Thyroid gland (tissue), 4 donors: ENCODE data around the gene FAM193A.

Experiments used
- POLR2A ChIP-seq, 2 donors: fragments of 450-650 bp; IDR thresholded peaks; one replicate each; pipeline ENCODE4 v1.6.1; 2017; ENCODE audit warnings: antibody characterized with exemption in 2 of 2, mild to moderate bottlenecking in 2 of 2, moderate library complexity in 1 of 2
- TF ChIP-seq, protein P1 (sequence below), 6 experiments: fragments of 200-600 bp in 3 of 6; fragments of 450-650 bp in 3 of 6; sonication (generic) in 3 of 6; IDR thresholded peaks; one replicate each; pipeline ENCODE4 v1.5.1; 2016 to 2019; ENCODE audit warnings: antibody characterized with exemption in 6 of 6, mild to moderate bottlenecking in 2 of 6, inconsistent platforms in 1 of 6, moderate library complexity in 1 of 6

DNA sequence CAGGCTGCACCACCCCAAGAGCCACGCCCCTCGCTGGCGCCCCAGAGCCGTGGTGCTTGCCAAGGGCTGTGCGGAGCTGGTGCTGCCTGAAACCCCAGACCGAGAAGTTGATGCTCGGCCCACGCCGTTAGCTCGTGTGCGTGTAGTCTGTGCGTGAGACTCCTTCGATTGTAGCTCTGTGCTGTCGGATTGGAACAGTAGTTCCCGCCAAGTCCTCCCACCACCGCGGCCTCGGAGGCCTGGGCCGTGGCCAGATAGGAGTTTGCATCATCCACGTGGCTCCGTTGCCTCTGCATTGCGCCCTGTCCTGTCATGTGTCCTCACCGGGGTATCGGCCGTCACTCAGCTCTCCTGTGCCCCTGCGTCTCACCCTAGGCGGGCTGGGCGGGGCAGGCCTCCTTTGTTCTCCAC lies 195.5 kb downstream of the FAM193A start:
- TF ChIP-seq, protein P1, sequence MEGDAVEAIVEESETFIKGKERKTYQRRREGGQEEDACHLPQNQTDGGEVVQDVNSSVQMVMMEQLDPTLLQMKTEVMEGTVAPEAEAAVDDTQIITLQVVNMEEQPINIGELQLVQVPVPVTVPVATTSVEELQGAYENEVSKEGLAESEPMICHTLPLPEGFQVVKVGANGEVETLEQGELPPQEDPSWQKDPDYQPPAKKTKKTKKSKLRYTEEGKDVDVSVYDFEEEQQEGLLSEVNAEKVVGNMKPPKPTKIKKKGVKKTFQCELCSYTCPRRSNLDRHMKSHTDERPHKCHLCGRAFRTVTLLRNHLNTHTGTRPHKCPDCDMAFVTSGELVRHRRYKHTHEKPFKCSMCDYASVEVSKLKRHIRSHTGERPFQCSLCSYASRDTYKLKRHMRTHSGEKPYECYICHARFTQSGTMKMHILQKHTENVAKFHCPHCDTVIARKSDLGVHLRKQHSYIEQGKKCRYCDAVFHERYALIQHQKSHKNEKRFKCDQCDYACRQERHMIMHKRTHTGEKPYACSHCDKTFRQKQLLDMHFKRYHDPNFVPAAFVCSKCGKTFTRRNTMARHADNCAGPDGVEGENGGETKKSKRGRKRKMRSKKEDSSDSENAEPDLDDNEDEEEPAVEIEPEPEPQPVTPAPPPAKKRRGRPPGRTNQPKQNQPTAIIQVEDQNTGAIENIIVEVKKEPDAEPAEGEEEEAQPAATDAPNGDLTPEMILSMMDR (IDR thresholded peaks at IDR 0.05) = no peak
- TF ChIP-seq POLR2A (IDR thresholded peaks at IDR 0.05) = no peak
